Erythroblast (primary cell): ENCODE results near the gene DEUP1.

Experiments
- DNase-seq, 2 experiments: peaks; one replicate each; lab custom pipeline; 2025; lab: John Stamatoyannopoulos, UW
- GATA1 ChIP-seq: IDR thresholded peaks from 2 replicates; pipeline ENCODE4 v1.6.1; 2011; ENCODE audit warnings: low read depth, mild to moderate bottlenecking, control low read depth, low read length, moderate library complexity
- POLR2A ChIP-seq: IDR thresholded peaks from 2 replicates; pipeline ENCODE4 v1.6.1; 2011; ENCODE audit warnings: mild to moderate bottlenecking, low read length

Gene DEUP1

DNA sequence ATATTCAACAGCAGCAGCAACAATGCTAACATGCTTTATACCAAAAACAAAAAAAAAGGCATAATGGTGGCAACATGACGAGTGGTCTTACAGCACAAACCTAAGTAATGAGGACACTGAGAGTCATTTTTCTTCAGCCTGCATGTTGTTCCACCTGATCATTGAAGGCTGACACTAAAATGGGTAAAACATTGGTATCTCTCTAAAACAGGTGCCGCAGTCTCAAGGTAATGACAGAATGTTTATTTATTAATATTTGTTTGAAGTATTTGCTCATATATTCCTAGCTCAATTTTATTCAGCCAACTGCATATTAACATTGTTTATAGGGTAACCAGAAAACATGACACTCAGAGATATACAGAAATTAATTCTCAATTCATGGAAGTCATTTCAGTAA lies 8.3 kb upstream of the DEUP1 start:
- TF ChIP-seq GATA1 (no peak), POLR2A (no peak)

DNA sequence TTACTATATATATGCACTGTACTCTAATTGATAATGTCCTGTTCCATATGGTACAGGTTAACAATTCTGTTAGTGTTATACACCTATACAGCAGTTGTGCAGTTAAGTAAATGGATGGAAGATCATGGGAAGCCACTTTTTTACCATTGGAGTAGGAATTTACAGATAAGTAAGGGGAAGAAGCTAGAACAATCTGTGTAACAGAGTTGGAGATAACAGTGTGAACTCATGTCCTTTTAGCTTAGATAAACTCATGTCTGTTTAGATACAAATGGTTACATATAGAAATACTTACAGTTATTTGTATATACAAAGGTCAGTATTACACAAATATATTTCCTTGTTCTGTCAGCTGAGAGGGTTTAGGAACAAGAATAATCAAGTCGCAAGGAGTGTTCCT lies 6.8 kb upstream of the DEUP1 start:
- DNase-seq = no peak
- TF ChIP-seq GATA1 (no peak), POLR2A (no peak)

More for the DNA sequence above, 8.3 kb upstream of the DEUP1 start:
- DNase-seq = no peak

DNA sequence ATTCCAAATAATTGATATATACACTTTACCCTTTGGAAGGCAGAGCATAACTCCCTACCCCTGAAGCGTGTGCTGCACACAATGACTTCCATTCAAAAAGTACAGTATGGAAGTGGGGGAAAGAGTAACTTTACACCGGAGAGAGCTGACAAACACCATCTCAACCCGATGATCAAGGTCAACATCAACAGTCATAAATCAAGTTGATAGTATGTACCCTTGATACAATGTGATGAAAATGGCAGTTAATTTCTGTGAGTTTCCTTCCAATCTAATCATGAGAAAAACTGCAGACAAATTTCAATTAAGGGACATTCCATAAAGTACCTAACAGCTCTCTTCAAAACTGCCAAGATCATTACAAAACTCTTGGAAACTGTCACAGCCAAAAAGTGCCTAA lies 6.0 kb upstream of the DEUP1 start:
- no peak for DNase-seq
- no peak for TF ChIP-seq GATA1
- TF ChIP-seq POLR2A = no peak

DNA sequence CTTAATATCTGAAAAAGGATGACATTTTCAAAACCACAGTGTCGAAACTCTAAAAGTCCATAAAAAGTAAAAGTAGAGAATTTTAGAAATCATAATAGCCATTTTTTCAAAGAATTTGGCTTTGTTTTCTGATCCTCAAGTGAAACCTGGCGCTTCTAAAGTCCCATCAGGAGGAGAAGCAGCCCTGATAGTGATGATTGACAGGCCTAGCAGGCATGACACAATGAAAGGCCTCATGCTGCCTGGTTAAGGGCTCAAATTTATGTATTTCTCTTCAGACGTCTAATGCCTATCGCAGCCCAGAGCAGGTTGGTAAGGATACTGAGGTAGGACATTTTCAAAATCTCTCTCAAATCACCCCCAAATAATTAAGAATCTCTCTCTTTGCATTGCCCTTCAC lies 3.9 kb upstream of the DEUP1 start:
- no peak for TF ChIP-seq POLR2A
- TF ChIP-seq GATA1 = no peak
- DNase-seq = no peak

DNA sequence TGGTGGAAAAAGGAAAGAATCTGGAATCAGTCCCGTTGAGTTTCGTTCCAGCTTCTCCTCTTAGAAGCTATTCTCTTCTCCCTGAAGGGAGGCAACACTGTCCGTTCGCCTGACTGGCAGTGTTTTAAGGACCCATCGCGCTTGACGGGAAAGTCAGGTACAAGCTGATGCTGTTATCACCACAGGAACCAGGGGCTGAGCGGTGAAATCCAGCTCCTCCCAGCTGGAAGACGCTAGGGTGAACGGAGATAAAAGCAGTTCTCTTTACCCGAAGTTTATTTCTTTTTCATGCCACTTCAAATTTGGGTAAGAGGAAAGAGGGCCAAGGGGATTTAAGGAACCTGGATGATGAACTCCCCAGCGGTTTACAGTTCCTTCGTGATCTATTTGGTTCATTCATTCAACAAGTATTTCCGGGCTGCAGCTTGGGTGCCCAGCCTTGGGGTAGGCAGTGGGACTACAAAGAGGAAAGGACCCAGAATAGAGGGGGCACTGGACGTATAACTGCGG lies 551 bp upstream of the DEUP1 start:
- no peak for TF ChIP-seq POLR2A
- no peak for TF ChIP-seq GATA1
- no peak for DNase-seq

DNA sequence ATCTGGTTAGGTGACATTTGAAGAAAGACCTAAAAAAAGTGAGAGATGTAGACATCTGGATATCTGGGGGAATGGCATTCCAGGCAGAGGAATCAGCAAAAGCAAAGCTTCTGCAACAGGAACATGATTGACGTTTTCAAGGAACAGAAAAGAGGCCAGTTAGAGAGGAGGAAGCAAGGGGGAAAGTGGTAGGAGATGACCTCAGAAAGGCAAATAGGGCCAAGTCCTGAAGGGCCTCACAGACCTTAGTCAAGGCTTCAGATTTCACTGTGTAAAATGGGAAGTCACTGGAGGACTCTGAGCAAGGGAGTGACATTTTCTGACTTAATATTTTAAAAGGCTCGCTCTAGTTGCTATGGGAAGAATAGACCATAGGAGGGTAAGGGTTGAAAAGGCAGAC lies 9.7 kb downstream of the DEUP1 start:
- DNase-seq = no peak
- TF ChIP-seq POLR2A = no peak
- TF ChIP-seq GATA1 = no peak

DNA sequence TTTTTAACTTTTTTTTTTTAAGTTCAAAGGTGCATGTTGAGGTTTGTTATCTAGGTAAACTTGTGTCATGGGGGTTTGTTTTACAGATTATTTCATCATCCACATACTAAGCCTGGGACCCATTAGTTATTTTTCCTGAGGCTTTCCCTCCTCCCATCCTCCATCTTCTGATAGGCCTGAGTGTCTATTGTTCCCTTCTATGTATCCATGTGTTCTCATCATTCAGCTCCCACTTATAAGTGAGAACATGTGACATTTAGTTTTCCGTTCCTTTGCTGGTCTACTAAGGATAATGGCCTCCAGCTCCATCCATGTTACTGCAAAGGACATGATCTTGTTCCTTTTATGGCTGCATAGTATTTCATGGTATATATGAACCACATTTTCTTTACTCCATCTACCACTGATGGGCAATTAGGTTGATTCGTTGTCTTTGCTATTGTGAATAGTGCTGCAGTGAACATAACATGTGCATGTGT lies 14.4 kb downstream of the DEUP1 start:
- no peak for TF ChIP-seq POLR2A
- no peak for TF ChIP-seq GATA1
- DNase-seq = no peak

DNA sequence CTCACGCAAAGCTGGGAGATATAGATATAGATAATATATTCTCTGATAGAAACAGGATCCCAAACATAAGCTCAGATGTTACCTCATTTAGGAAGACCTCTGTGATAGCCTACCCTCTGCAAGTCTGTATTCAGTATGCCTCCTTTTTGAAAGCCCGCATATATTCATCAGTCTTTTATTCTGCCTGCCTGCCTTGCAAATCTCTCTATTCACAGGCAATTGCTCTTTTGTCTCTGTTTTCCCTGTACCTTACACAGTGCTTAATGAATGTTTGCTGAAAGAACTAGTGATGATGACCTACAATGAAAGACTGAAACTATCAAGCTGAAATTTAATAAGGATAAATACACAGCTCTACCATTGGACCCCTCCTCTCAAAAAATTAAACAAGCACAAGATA lies 18.4 kb downstream of the DEUP1 start:
- TF ChIP-seq POLR2A (no peak), GATA1 (no peak)
- no peak for DNase-seq

DNA sequence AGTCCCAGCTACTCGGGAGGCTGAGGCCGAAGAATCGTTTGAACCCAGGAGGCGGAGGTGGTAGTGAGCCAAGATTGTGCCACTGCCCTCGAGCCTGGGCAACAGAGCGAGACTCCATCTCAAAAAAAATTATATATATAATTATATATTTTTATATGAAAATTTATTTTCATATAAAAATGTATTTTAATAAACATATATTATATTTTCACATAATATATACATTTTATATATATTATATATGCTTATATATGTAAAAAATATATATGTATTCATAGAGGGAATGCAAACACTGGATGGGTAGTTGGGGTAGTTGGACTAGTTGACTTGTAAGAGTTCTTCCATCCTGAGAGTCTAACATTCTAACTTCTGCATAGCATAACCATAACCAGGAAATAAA lies 20.3 kb downstream of the DEUP1 start:
- TF ChIP-seq GATA1 (no peak), POLR2A (no peak)
- DNase-seq = no peak

DNA sequence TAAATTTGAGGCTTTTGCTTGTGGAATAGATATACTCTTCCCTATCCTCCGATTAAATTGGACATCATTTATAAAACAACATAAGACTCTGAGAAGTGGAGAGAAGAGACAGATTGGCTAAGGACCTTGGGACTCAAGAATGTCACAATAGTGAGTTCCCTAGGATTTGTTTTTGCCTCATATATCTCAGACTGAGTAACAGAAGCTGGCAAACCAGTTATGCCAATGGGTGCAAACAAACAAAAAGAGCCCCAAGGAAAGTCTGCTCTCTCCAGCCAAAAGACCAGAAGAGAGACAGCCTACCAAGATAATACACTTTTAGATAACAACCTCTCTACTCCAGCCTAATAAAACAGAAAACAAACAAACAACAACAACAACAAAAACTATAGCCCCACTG lies 28.9 kb downstream of the DEUP1 start:
- DNase-seq = no peak
- TF ChIP-seq POLR2A (no peak), GATA1 (no peak)

DNA sequence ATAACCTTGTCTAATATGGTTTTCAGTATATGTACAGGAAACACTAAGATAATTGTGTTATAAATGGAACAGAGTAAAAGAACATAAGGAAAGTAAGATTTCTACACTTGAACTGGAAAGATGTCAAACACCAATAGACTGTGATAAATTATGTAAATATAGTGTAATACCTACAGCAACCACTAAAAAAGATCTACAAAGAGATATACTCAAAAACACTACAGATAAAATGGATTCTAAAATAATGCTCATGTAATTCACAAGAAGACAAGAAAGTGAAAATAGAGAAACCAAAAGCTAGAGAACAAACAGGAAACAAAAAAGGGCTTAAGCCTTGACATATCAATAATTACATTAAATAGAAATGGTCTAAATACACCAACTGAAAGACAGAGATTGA lies 30.9 kb downstream of the DEUP1 start:
- TF ChIP-seq GATA1 (no peak), POLR2A (no peak)
- no peak for DNase-seq

DNA sequence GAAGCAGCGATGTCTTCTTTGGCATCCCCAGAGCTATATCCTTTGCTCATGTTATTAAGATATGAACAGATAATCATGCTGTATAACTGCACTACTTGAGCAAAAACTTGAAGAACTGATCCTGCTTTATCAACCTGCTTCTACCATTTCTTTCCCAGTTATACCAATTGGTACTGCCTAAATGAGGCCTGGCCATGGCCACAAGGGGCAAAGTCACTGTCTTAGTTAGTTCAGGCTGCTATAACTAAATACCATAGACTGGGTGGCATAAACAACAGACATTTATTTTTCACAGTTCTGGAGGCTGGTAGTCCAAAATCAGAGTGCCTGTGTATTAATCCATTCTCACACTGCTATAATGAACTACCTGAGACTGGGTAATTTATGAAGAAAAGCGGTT lies 37.5 kb downstream of the DEUP1 start:
- TF ChIP-seq GATA1 (no peak), POLR2A (no peak)

DNA sequence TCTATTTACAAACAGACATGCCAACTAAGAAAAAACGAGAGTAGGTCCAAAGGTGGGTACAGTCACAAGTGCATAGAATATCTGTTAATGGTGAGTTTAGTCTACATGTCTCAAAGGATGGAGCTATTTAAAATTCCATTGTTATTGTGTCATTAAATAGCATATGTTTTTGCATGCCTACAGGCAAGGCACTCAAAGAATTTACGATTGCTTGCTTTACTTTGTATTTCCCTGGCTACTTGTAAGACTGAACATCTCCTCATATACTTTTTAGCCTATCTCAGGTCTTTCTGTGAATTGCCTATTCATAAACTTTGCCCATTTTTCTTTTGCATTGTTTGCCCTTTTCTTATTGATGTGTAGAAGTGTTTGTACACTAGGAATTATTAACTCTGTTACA lies 39.7 kb downstream of the DEUP1 start:
- TF ChIP-seq POLR2A (no peak), GATA1 (no peak)
- DNase-seq = no peak

More for the DNA sequence above, 37.5 kb downstream of the DEUP1 start:
- DNase-seq = no peak

DNA sequence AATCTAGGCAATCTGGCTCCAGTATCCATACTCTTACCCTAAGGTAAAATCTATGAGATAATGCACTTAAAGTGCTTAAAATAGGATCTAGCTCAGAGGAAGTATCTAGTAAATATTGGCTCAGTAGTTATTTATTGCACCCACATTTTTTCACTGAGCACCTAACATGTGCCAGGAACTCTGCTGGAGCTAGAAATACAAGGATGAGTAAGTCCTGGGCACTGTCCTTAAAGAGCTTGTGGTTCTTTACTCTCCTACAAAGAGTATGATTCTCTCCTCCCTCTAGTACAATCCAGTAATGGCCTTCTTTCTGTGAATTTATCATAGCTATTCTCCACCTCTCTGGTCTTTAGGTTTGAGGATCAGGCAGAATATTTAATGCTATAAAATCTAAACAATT lies 59.2 kb downstream of the DEUP1 start:
- DNase-seq = no peak
- TF ChIP-seq GATA1 (no peak), POLR2A (no peak)

DNA sequence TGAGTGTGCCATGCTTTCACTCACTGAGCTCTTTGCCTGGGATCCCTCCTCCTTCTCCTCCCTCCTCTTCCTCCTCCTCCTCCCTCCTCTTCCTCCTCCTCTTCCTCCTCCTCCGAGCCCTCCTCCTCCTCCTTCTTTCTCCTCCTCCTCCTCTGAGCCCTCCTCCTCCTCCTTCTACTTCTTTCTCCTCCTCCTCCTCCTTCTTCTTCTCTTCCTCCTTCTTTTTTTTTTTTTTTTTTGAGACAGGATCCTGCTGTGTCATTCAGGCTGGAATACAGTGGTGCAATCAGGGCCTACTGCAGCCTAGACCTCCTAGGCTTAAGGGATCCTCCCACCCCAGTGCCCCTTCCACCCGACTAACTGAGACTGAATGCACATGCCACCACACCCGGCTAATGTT lies 62.3 kb downstream of the DEUP1 start:
- TF ChIP-seq GATA1 = no peak
- TF ChIP-seq POLR2A = no peak
- DNase-seq = no peak
